OCI-LY1 (cell line): Measurements from ENCODE around the gene KLF1.
A peak's percentile ranks its signal among the peaks of the same experiment; 100 is the strongest.
"Not testable (repeated sequence)": the region's sequence is repeated elsewhere in the genome, so short reads cannot be mapped to it uniquely, and the experiment has no call there.

Experiments used
- H2AFZ ChIP-seq: fragments of 200-600 bp; sonication (generic), shearing (Covaris generic); 2 replicates; pipeline ENCODE4 v1.6.0; 2014; ENCODE audit warnings: antibody characterized with exemption, mild to moderate bottlenecking, low read length
- H3F3A ChIP-seq: fragments of 200-600 bp; sonication (generic), shearing (Covaris generic); 2 replicates; pipeline ENCODE4 v1.6.0; 2014; ENCODE audit warnings: mild to moderate bottlenecking, antibody characterized with exemption, low read length, moderate library complexity; ENCODE audit not compliant: insufficient read depth
- H3K27ac ChIP-seq: fragments of 200-600 bp; sonication (generic); 2 replicates; pipeline ENCODE4 v1.5.1; 2014; ENCODE audit warnings: low read length, mixed run types, mild to moderate bottlenecking, low read depth; ENCODE audit not compliant: poor library complexity, severe bottlenecking
- H3K27me3 ChIP-seq: fragments of 200-600 bp; sonication (generic); 2 replicates; pipeline ENCODE4 v1.6.0; 2014; ENCODE audit warnings: antibody characterized with exemption, mild to moderate bottlenecking, low read length, moderate library complexity; ENCODE audit not compliant: insufficient read depth
- H3K36me3 ChIP-seq: fragments of 200-600 bp; sonication (generic); 2 replicates; pipeline ENCODE4 v1.6.1; 2014; ENCODE audit warnings: mild to moderate bottlenecking, antibody characterized with exemption, low read length, moderate library complexity, mixed read lengths; ENCODE audit not compliant: insufficient read depth
- H3K4me1 ChIP-seq: fragments of 200-600 bp; sonication (generic); 2 replicates; pipeline ENCODE4 v1.5.1; 2014; ENCODE audit warnings: mild to moderate bottlenecking, low read length, moderate library complexity; ENCODE audit not compliant: insufficient read depth, severe bottlenecking
- H3K4me2 ChIP-seq: fragments of 200-600 bp; sonication (generic), shearing (Covaris generic); 2 replicates; pipeline ENCODE4 v1.6.1; 2014; ENCODE audit warnings: low read length
- H3K4me3 ChIP-seq: fragments of 200-600 bp; sonication (generic); 2 replicates; pipeline ENCODE4 v1.5.1; 2014; ENCODE audit warnings: low read length, low read depth, mild to moderate bottlenecking, mixed read lengths; ENCODE audit not compliant: poor library complexity, severe bottlenecking
- H3K79me2 ChIP-seq: fragments of 200-600 bp; shearing (Covaris generic); 2 replicates; pipeline ENCODE4 v1.6.1; 2016; ENCODE audit warnings: mixed run types, low read length, mixed read lengths; ENCODE audit not compliant: insufficient read depth
- H3K9ac ChIP-seq: fragments of 200-600 bp; sonication (generic), shearing (Covaris generic); 2 replicates; pipeline ENCODE4 v1.6.1; 2014; ENCODE audit warnings: mild to moderate bottlenecking, low read length, mixed read lengths
- H3K9me2 ChIP-seq: fragments of 200-600 bp; sonication (generic), shearing (Covaris generic); 2 replicates; pipeline ENCODE4 v1.6.1; 2014; ENCODE audit warnings: low read depth, mild to moderate bottlenecking, low read length, mixed read lengths
- H3K9me3 ChIP-seq: fragments of 200-600 bp; shearing (Covaris generic); 2 replicates; pipeline ENCODE4 v1.6.1; 2014; ENCODE audit warnings: low read length, mixed read lengths
- H4K20me1 ChIP-seq: fragments of 200-600 bp; sonication (generic), shearing (Covaris generic); 2 replicates; pipeline ENCODE4 v1.6.0; 2016; ENCODE audit warnings: mild to moderate bottlenecking, low read length; ENCODE audit not compliant: insufficient read depth
- EZH2 ChIP-seq: fragments of 200-600 bp; sonication (generic), shearing (Covaris generic); IDR thresholded peaks from 2 replicates; pipeline ENCODE4 v1.8.0; 2017; ENCODE audit warnings: borderline replicate concordance, mixed run types, mild to moderate bottlenecking, antibody characterized with exemption, low read length, moderate library complexity, mixed read lengths
- TF ChIP-seq, protein P1 (sequence below): fragments of 200-600 bp; sonication (generic), shearing (Covaris generic); IDR thresholded peaks from 2 replicates; pipeline ENCODE4 v1.5.1; 2017; ENCODE audit warnings: mild to moderate bottlenecking, antibody characterized with exemption, low read length, moderate library complexity, mixed read lengths

The KLF1 gene

DNA sequence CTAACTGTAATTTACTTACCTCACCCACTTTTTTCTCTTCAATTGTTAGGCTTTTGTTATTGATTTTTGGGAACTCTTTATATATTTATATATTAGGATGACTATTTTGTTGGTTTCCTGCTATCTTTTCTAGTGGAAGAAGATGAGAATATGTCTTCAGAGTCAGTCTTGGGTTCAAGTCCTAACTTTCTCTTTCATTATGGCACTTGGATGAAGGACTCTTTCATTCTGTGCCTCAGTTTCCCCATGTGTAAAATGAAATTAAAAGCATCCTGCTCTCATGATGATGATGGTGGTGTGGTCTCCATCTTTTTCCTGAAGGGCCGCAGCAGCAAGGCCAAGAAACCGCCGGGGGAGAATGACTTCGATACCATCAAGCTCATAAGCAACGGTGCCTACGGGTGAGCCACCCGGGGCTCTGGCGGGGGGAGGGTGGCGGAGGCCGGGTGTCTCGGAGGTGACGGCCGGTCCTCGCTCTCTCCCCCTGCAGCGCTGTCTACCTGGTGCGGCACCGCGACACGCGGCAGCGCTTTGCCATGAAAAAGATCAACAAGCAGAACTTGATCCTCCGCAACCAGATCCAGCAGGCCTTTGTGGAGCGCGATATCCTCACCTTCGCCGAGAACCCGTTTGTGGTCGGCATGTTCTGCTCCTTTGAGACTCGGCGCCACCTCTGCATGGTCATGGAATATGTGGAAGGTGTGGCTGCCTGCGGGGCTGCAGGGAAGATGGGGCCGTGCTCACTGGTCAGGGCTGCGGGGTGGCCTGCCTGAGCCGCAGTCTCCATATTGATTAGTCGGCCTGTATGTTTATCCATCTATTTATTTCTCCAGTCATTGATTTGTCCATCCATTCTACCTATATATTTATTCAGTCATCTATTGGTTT lies 28.7 kb downstream of the KLF1 start:
- H3F3A ChIP-seq, result no peaks in the 10 kb centered on the region
- H3K27ac ChIP-seq, result no peak overlapping the region
- H3K4me3 ChIP-seq, result no peak overlapping the region
- H3K36me3 ChIP-seq, result peaks cover 37% of the 10 kb centered on the region
- TF ChIP-seq EZH2, result no peak
- TF ChIP-seq, protein P1, sequence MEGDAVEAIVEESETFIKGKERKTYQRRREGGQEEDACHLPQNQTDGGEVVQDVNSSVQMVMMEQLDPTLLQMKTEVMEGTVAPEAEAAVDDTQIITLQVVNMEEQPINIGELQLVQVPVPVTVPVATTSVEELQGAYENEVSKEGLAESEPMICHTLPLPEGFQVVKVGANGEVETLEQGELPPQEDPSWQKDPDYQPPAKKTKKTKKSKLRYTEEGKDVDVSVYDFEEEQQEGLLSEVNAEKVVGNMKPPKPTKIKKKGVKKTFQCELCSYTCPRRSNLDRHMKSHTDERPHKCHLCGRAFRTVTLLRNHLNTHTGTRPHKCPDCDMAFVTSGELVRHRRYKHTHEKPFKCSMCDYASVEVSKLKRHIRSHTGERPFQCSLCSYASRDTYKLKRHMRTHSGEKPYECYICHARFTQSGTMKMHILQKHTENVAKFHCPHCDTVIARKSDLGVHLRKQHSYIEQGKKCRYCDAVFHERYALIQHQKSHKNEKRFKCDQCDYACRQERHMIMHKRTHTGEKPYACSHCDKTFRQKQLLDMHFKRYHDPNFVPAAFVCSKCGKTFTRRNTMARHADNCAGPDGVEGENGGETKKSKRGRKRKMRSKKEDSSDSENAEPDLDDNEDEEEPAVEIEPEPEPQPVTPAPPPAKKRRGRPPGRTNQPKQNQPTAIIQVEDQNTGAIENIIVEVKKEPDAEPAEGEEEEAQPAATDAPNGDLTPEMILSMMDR, result no peak
- no peaks in the 10 kb centered on the region for H4K20me1 ChIP-seq
- no peaks in the 10 kb centered on the region for H3K79me2 ChIP-seq
- H3K9ac ChIP-seq, result no peak overlapping the region
- no peak overlapping the region for H3K4me2 ChIP-seq
- H3K27me3 ChIP-seq, result no peaks in the 10 kb centered on the region
- H3K4me1 ChIP-seq, result no peaks in the 10 kb centered on the region
- no peaks in the 10 kb centered on the region for H3K9me3 ChIP-seq
- H3K9me2 ChIP-seq, result no peaks in the 10 kb centered on the region
- H2AFZ ChIP-seq, result no peak overlapping the region

DNA sequence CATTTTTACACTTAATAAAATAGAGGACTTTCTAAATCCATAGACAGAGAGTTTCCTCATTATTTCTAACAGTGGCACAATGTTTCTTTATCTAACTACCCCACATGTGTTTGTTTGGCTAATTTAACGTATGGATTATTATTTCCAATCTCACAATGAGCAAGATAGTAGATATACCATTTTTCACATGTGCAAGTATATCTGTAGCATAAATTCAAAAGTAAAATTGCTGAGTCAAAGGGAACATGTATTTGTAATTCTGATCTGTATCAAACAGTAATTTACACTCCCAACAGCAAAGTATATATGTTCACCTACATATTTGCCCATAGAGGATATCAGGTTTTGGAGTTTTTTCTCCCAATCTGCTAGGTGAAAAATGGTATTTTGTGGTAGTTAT lies 30.3 kb downstream of the KLF1 start:
- Histone ChIP-seq H3K27ac (no peak overlapping the region), H3K9me3 (no peaks in the 10 kb centered on the region), H3K4me1 (no peaks in the 10 kb centered on the region), H3K9ac (no peak overlapping the region), H4K20me1 (no peaks in the 10 kb centered on the region), H3K27me3 (no peaks in the 10 kb centered on the region), H3K36me3 (peaks cover 45% of the 10 kb centered on the region), H3K4me2 (no peak overlapping the region), H3F3A (no peaks in the 10 kb centered on the region), H2AFZ (no peak overlapping the region), H3K79me2 (no peaks in the 10 kb centered on the region), H3K9me2 (no peaks in the 10 kb centered on the region), H3K4me3 (no peak overlapping the region)
- TF ChIP-seq, protein P1, result no peak
- no peak for TF ChIP-seq EZH2

DNA sequence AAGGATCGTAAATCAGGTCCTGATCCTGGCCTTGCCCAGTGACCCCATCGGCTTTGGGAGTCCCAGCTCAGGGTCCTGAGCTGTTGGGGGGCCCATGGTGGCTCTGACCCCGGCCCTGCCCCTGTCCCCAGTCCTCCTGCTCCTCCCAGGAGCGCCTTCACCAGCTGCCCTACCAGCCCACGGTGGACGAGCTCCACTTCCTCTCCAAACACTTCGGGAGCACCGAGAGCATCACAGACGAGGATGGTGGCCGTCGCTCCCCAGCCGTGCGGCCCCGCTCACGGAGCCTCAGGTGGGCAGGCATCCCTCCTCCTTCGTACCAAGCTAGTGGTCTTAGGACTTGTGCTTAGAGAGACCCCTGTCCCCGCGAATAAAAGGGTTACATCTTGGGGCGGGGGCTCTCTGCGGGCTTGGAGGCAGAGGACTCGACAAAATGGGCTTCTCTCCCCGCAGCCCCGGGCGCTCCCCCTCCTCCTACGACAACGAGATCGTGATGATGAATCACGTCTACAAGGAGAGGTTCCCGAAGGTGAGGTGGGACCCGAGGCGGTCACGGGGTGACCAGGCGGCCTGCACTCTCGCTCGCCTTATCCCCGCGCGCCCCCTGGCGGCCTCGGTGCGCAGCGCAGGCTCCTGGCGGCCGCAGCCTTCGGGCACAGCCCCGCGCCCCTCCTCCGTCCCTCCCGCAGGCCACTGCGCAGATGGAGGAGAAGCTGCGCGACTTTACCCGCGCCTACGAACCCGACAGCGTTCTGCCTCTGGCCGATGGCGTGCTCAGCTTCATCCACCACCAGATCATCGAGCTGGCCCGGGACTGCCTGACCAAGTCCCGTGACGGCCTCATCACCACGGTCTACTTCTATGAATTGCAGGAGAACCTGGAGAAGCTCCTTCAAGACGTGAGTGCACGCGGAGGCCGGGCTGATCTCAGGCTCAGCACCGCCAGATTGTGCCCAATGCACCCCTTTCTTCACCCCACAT lies 39.6 kb downstream of the KLF1 start:
- Histone ChIP-seq H3K4me3 (peak overlapping the region; percentile 17), H4K20me1 (no peaks in the 10 kb centered on the region), H3K4me1 (peaks cover 9% of the 10 kb centered on the region), H3K27me3 (no peaks in the 10 kb centered on the region), H3K9ac (no peak overlapping the region; the same call in 1 of the 2 replicates), H2AFZ (no peak overlapping the region), H3K36me3 (peaks cover 37% of the 10 kb centered on the region), H3K9me3 (no peaks in the 10 kb centered on the region), H3K27ac (no peak overlapping the region), H3K79me2 (no peaks in the 10 kb centered on the region), H3F3A (no peaks in the 10 kb centered on the region), H3K9me2 (no peaks in the 10 kb centered on the region), H3K4me2 (peak overlapping the region; percentile 54)
- TF ChIP-seq, protein P1, result peak; percentile 98
- TF ChIP-seq EZH2, result no peak

DNA sequence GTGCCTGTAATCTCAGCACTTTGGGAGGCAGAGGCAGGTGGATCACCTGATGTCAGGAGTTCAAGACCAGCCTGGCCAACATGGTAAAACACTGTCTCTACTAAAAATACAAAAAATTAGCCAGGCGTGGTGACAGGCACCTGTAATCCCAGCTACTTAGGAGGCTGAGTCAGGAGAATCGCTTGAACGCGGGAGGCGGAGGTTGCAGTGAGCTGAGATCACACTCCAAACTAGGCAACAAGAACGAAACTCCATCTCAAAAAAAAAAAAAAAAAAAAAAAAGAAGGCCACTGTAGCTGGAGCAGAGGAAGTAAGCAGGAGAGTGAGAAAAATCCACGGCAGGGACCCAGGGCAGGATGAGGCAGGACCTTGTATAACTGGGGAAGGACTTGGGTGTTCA lies 40.4 kb downstream of the KLF1 start:
- not testable (repeated sequence) for H3K9ac ChIP-seq, H3K4me2 ChIP-seq

More for the DNA sequence above, 40.4 kb downstream of the KLF1 start:
- H3K27ac ChIP-seq, H3K79me2 ChIP-seq, H3K4me1 ChIP-seq, H3K27me3 ChIP-seq, H3K9me3 ChIP-seq, H3K9me2 ChIP-seq, H4K20me1 ChIP-seq, H3K4me3 ChIP-seq, H2AFZ ChIP-seq, H3F3A ChIP-seq: not testable (repeated sequence)
- peaks cover 35% of the 10 kb centered on the region for H3K36me3 ChIP-seq
